Renal pelvis (tissue), 4 donors: Measurements from ENCODE around the gene SCNN1A. TPM values are rescaled to one million over a fixed set of nuclear protein-coding genes. Genes with fewer than 3 reads are reported as not detected.

Source experiments
- DNase-seq: peaks from one replicate; pipeline ENCODE4 v3.0.0-alpha.2; 2013
- polyA plus RNA-seq, 3 donors: library from polyadenylated mRNA; unstranded; fragments of 120-200 nt; gene quantifications; one replicate each; pipeline ENCODE4 v1.2.1, GENCODE V29; 2013; ENCODE audit not compliant: insufficient read length in 3 of 3

SCNN1A gene
- polyA plus RNA-seq, 3 donors, result 64.4 to 105 (median 88.9) TPM

DNA sequence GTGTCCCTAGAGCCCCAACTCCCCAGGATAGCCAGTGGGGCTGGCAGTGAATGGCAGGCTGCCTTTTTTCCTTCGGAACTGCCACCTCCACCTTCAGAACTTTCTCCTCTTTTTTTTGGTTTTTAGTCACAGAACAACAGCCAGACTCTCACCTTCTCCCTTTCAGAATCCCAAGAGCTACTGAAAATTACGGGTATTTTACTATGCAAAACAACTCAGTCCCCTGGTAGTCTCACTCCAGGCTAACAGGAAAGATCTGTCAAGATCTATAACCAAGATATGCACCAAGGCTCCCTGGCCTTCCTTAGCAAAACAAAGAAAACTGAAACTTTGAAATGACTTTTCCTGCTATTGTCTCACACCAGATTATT, 52.4 kb downstream of the SCNN1A start:
- no peak for DNase-seq

DNA sequence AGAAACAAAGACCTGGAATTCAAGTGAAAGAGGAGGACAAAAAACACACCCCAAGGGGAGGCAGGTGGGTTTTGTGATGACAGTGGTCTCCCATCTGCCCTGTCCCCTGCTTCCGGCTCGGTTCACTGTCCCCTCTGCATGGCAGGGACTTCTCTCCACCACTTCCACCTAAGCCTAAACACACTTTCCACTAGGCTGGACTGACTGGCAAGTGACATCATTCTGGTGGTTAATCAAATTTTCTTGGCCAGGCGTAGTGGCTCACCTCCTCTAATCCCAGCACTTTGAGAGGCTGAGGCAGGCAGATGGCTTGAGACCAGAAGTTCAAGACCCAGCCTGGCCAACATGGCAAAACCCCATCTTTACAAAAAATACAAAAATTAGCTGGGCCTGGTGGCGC, 53.0 kb downstream of the SCNN1A start:
- DNase-seq, result no peak

DNA sequence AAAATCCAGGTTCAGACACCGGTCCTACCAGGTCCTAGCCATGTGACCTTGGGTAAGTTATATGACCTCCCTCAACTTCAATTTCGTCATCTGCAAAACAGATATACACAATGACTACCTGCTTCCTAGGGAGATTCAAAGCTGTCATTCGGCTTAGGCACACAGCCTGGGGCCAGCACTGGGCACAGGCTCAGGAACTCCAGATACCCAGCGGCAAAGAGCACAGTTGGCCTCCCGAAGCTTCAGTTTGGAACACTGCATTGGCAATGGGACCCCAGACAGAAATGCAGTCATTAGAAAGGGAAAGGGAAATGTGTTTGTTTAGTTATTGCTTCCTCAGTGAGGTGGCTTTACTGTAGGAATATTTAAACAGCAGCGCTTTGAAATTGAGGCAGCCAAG, 53.5 kb downstream of the SCNN1A start:
- DNase-seq, result no peak

DNA sequence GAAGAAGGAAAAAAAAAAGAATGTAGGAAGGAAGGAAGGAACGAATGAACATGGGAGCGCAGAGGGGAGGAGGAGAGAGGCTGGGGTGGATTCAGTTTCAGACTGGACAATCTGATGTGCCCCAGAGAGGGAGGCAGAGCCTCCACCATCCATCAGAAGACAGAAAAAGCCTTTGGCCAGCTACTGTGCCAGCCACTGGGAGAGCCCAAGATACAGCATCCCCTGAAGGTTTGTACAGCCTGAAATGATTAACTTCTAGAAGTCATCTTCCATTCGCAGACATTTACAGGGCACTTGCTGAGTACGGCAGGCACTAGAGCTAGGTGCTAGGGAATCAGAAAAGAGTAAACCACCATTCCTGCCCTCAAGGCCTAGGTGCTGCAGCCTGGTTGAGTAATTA, 55.9 kb downstream of the SCNN1A start:
- DNase-seq, result no peak

DNA sequence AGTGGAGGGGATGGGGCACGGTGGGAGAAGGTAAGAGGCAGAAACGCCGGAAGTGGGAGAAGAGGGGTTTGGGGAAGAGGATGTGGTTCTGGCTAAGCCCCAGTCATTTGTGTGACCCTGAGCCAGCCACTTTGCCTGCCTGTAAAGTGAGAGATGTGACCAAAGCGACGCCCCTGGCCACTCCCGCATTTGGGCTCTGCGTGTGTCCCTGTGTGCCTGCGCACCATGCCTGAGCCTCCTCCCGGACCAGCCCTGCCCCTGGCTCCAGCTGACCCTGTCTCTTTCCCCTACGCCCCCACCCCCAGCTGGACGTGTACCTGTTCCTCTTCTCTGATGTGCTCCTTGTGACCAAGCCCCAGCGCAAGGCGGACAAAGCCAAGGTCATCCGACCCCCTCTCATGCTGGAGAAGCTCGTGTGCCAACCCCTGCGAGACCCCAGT, 56.9 kb downstream of the SCNN1A start:
- DNase-seq, result no peak

DNA sequence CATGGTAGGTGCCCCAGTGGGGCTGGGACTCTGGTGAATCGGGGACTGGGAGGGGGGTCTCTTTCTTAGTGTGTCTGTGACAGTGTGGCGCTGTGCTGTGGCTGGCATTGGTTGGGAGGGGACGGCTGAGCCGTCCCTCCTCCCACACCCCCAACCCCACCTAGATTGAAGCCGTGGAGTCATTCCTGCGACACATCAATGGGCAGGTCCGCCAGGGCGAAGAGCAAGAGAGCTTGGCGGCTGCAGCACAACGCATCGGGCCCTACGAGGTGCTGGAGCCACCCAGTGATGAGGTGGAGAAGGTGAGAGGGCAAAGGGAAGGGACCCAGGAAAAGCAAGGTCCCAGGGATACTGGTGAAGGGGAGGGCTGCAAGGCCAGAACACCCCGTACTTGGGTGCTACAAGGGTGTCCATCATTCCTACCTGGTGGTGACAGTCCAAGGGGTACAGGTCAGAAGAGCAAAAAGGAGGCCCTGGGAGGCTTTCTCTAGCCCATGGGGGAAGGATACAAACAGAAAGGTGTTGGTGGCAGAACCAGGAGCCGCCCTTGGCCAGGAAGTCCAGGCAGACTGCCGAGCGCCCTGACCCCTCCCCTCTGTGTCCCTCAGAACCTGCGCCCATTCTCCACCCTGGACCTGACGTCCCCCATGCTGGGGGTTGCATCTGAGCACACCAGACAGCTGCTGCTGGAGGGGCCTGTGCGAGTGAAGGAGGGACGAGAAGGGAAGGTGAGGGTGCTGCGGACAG, 57.5 kb downstream of the SCNN1A start:
- no peak for DNase-seq

DNA sequence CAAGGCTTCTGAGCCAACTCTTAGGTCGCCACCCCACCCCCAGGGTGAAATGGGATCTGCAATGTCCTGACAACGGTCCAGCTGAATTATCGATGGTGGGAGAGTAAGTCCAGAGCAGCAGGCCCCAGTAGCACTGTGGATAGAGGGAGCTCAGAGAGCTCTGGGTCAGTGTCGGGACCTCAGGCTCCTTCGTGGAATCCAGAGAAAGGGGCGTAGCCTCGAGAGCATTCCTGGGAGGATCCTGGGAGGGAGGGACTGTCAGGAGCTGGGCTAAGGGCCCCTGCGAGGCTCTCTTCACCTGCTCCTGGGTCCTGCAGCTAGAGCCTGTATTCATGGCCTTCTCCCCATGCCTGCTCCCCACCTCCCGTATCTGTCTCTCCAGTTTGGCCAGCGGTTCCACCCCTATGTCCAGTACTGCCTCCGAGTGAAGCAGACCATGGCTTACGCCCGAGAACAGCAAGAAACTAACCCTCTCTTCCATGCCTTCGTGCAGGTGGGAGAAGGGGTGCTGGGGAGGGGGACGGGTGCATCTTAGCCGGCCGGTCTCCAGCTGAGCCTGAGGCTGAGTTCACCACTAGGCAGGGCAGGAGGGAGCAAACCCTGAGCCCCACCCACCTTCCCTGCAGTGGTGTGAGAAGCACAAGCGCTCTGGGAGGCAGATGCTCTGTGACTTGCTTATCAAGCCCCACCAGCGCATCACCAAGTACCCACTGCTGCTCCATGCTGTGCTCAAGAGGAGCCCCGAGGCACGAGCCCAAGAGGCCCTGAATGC, 58.3 kb downstream of the SCNN1A start:
- no peak for DNase-seq

DNA sequence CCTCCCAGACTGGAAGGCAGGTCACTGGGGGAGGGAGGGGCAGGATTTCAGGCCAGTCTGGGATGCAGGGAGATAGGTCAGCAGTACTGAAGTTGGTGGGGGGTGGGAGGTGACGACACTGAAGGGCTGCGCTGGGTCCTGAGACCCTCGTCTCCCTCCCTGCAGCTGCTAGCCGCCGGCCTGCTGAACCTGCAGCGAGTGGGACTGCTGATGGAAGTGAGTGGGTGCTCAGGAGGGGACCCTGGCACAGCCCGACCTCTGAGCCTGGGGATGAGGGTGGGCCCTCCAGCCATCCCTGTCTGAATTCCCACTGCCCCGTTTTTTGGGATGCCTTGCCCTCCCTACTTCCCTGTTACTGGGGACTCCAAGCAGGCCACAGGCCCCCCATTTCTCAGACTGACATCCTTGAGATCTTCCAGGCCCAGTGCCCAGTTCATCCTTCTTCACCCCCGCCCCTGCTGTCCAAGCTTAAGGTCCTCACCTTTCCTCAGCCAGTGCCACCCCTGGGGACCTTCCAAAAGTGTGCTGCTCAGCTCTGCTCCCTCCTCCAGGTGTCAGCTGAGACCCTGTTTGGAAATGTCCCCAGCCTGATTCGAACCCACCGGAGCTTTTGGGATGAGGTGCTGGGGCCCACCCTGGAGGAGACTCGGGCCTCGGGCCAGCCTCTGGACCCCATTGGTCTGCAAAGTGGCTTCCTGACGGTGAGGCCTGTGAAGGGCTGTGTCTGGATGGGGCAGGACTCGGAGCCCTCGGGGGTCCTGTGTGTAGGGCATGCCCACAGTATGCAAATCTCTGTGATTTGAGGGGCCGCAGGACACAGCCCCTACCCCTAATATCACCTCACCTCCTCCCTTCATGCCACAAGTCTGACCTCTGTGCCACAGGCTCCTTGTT, 59.4 kb downstream of the SCNN1A start:
- DNase-seq, result no peak

DNA sequence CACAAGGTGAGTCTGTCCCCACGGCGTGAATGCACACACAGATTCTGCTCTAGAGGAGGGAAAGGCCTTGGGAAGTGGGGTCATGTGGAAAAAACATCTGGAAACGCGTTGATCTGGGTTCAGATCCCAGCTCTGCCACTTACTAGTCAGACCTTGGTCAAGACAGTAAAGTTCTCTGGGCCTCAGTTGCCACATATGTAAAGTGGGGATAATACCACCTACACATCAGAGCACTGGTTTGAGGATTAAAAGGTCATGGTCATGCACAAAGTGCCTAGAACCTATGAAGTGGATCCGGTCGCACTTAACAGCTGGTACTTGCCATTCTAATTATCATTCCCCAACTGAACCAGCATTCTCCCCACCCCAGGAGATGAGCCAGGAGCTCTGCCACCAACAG, 60.2 kb downstream of the SCNN1A start:
- DNase-seq, result no peak

DNA sequence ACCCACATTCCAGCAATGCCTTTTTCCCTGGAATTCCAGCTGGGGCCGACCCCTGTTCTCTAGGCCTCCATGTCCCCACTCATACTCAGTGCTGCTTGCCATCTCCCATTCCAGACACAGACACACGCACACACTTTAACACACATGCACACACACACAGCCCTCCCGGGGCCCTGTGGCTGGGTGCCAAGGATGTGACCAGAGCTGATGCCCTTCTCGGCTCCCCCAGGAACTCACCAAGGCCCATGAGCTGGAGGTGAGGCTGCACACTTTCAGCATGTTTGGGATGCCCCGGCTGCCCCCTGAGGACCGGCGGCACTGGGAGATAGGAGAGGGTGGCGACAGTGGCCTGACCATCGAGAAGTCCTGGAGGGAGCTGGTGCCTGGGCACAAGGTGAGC, 60.6 kb downstream of the SCNN1A start:
- no peak for DNase-seq

DNA sequence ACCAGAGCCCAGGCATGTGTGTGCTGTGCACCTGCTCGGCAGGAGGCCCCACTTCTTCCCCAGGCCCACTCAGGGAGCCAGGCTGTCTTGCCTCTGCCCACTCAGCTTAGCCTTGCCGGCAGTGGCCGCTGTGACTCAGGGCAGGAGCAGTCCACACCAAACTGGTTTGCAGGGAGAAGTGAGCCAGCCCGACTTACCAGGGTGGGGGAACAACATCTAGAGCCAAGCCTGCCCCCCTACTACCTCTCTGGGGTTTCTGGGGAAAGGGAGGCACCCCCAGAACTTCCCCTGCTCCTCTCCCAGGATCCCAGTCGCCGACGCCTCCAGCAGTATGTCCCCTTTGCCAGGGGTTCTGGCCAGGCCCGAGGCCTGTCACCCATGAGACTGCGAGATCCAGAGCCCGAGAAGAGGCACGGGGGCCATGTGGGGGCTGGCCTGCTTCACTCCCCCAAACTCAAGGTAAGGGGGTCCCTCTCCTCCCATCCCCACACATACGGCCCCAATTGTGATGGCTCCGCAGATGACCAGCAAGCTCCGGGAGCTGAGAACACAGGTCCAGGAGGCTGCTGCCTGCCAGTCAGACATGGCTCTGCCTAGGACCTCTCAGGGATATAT, 61.9 kb downstream of the SCNN1A start:
- DNase-seq, result no peak

DNA sequence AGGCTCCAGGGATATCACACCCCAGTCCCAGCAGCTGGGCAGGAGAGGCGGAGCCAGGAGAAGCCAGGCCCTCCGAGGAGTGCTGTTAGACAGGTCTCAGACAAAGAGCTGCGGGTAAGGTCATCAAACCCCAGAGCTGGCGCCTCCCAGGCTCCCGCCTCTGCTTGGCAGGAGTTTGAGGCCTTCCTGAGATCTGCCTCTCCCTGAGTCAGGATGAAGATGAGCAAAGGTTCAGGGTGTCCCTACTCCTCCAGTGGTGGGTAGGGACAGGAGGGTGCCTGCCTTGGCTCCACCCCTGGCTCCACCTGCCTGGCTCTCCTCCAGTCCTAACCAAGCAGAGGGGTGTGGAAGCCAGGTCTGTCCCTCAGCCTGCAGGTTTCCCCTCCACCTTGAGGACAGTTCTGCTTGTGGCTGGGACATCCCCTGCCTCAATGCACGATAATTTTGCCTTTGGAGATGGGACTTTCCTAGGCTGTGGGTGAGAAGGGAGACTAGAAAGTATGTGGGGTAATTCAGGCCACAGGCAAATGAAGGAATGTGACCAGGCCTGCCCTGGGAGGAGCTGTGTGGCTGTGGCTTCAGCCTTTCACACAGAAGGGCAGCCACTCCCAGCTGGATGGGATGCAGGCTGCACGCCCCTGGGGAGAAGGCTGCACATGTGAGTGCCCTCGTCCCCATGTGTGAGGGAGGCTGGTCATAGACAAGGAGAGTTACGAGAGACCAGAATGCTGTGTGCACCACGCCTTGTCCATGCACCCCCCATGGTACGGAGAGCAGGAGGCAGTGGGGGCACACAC, 62.6 kb downstream of the SCNN1A start:
- no peak for DNase-seq

DNA sequence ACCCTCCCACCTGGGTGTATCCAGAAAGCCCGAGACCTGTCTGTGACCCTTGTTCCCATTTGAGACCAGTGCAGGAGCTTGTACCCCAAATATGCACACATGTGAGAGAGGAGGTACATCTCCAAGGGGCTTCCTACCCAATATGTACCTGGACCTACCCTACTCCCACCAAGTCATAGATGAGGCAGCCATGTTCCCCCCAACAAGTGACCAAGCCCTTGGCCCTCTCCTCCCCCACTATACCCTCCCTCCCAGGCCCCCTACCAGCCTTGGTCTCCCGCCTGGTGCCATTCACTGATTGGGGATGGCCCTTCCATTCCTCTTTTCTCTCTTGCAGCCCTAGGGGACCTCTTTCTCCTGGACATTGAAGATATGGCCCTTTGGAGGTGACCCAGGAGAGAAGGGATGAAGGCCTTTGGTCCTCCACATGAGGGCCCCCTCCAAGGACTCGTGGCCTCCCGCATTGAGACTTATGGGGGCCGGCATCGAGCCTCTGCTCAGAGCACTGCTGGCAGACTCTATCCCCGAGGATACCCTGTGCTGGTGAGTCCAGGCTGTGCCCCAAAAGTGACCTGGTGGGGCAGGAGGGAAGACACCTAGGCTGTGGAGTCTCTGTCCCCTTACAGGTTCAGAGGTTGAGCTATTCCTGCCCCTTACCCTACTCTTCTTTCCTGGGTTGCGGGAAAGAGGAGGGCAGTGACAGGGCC, 63.4 kb downstream of the SCNN1A start:
- DNase-seq, result no peak

DNA sequence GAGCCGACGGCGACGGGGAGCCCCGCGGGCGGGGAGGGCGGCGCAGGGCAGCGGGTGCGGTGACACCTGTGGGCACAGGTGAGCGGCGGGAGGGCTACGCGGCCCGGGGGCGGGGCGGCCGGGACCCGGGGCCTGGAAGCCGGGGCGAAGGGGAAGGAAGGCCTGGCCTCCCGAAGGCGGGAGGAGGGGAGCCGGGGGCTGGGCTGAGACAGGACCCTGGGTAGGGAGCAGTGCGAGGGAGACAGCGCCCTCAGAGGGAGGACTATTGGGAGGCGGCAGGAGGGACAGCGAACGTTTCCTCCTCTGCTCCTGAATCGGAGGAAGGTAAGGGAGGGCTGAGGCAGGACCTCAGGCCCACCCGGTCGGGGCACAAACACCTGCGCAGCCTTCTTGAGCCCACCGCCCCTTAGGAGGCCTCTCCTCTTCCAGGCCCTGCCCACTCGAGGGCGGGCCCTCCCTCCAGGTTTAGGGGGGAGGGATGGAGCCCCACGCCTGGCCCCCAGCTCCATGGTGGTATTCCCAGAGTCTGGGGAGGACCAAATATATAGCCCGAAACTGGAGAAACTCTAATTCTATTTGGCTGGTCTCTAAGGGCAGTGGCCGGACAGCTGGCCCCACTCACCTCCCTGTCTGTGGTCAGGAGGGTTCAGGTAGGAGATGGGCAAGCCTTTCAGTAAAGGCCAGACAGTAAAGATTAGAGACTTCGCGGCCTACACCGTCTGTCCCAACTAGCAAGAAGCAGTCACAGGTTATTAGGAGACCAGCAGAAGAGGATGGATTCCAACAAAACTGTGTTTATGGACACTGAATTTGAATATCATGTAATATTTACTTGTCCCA, 64.4 kb downstream of the SCNN1A start:
- no peak for DNase-seq

DNA sequence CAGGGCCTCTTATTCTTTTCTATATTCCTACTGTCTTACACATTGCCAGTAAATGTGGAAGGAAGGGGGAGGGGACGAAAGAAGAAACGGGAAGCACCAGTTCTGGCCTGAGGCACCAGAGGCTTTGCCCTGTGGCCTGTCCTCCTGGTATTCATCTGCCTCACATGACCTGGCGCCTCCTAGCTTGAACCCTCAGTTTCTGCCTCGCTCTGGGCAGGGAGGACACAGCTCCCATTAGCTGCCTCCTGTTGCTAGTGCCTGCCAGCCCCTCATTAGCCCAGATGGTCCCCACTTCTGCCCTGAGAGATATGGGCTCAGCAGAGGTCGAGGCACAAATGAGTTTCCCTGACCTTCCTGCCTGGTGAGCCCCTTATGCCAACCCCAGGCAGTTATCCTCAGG, 67.8 kb downstream of the SCNN1A start:
- DNase-seq, result no peak

DNA sequence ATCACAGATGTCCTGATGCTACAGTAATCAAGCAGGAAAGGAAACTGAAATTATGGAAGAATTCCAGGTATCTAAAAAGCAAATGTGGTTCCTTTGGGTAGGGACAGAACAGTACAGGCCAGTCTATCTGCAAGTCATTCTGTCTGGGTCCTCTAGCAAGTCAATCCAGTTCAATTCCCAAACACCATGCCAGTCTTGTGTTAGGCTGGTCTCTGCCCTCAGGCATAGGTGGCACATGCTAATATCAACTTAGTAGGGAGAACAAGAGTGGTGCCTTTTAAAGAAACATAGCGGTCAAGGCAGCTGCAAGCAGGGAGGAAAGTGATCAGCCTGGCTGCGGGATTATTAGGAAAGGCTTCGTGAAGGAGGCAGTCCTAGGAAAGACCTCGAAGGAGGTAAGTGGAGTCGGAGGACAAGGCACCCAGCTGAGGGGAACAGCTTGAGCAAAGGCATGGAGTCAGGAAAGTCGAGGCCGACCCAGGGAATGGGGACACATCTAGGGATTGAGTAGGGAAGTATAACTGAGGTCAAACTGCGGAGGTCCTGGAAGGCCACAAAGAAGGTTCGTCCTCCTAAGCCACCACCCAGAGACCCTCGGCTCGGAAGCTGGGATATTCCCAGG, 68.7 kb downstream of the SCNN1A start:
- DNase-seq, result no peak

DNA sequence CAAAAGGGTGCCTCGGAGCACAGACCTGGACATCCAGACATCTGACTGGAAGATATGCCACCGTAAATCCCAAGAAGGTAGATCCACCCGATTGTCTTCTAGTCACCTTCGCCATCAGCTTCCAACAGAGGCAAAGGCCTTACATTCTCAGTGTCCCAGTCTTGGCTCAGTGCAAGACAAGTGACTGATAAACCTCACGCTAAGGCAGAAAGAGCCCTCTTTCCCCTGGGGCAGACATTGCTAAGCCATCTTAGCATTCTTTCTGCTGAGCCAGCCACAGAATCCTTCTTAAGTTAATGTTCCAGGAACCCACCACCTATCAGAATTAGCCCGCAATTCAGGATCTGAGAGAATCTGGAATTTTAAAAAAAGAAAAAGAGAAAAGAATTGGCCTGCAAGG, 69.2 kb downstream of the SCNN1A start:
- no peak for DNase-seq

DNA sequence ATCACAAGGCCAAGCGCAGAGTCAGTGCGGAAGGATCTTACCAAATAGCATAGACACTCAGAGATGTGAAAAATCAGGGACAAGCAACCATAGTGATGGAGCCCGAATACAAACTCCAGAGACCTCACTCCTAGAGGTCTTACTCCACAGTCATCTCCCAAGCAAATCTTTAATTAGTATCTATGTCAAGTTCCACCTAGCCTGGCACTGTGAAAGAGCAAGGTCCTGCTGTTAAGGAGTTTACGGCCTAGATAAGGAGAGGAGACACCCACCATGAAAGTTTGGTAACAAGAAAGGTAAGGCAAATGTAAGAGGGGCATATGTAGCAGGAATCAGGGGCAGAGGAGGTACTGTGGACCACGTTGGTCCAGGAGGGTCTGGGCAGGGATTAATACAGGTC, 72.3 kb downstream of the SCNN1A start:
- DNase-seq, result no peak

DNA sequence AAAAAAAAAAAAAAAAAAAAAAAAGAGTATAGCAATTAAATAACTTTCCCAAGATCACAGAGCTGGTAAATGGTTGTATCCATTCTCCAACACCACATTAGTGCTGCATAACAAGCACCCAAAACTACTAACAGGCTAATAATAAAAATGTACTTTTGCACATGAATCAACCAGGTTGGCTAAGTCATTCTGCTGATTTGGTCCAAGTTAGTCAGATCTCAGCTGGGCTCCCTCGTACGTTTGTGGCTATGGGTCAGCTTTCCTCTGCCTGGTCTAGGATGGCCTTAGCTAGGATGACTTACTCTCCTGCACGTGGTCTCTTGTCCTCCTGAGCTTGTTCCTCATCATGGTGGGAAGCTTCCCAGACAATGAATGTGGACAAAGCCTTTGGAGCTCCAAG, 72.7 kb downstream of the SCNN1A start:
- no peak for DNase-seq
